ENCODE results near the gene CRAT.

The CRAT gene

DNA sequence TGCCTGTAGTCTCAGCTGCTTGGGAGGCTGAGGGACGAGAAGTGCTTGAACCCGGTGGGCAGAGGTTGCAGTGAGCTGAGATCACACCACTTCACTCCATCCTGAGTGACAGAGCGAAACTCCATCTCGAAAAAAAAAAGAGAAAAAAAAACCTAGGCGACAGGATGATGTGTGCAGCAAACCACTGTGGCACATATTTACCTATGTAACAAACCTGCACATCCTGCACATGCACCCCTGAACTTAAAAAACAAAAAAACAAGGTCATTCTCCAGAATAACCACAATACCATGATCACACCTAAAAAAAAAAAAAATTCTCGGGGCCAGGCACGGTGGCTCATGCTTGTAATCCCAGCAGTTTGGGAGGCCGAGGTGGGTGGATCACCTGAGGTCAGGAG is 37.2 kb downstream of the CRAT start:
- TF ChIP-seq, protein P1, sequence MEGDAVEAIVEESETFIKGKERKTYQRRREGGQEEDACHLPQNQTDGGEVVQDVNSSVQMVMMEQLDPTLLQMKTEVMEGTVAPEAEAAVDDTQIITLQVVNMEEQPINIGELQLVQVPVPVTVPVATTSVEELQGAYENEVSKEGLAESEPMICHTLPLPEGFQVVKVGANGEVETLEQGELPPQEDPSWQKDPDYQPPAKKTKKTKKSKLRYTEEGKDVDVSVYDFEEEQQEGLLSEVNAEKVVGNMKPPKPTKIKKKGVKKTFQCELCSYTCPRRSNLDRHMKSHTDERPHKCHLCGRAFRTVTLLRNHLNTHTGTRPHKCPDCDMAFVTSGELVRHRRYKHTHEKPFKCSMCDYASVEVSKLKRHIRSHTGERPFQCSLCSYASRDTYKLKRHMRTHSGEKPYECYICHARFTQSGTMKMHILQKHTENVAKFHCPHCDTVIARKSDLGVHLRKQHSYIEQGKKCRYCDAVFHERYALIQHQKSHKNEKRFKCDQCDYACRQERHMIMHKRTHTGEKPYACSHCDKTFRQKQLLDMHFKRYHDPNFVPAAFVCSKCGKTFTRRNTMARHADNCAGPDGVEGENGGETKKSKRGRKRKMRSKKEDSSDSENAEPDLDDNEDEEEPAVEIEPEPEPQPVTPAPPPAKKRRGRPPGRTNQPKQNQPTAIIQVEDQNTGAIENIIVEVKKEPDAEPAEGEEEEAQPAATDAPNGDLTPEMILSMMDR (conservative IDR thresholded peaks at IDR 0.05; ENCODE audit: control insufficient read depth, insufficient read depth, low read depth, low read length), result no peak
- H3K4me3 ChIP-seq (ENCODE audit: control insufficient read depth, low read depth, low read length), result no peak overlapping the region
- DNase-seq (ENCODE audit: low read depth), result no peak

- TF ChIP-seq, protein P1 (conservative IDR thresholded peaks at IDR 0.05; ENCODE audit: control insufficient read depth, insufficient read depth, low read depth, low read length), result no peak
- DNase-seq (ENCODE audit: low read depth), result no peak
- no peak overlapping the region for H3K4me3 ChIP-seq (ENCODE audit: control insufficient read depth, low read depth, low read length)
Observed at GRCh38 chr9:129072171-129072570, 38.4 kb downstream of the CRAT start.

GRCh38 chr9:129071526-129072126 is 39.0 kb downstream of the CRAT start:
- no peak for DNase-seq (ENCODE audit: low read depth)
- no peak overlapping the region for H3K4me3 ChIP-seq (ENCODE audit: control insufficient read depth, low read depth, low read length)
- TF ChIP-seq, protein P1 (conservative IDR thresholded peaks at IDR 0.05; ENCODE audit: control insufficient read depth, insufficient read depth, low read depth, low read length), result no peak

DNA sequence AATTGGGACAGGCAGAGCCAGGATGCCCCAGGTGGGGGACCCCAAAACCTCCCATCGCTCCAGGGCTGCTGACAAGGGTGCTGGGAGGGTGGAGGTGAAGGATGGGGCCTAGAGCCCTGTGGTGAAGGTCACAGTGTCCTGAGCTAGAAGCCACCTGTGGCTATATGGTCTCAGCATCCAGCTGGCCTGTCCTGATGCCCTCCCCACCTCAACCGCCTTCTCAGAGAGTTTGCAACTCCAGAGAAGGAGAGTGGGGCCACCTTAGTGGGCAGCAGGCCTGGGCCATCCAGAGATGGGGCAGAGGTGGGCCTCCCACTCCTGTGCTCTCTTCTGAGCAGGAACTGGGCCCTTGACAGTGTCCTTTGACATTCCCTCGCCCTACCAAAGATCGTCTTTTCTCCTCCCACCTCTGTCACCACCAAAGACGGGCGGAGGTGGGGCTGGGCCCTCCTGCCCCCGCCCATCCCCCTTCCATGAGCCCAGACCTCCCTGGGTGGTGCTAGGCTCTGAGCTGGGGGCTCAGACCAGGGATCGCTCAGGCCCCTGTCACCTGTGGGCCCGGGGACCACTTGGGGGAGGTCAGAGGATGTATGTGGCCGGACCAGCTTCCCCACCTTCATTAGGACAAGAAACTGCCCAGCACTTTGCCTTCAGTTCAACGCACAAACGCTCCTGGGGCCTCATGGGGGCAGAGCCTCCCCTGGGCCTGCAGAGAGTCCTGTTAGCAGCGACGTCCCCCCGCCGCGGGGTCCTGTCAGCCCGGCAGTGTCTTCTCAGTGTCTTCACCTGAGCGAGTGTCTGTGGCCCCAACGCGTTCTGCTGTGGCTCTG is 39.7 kb downstream of the CRAT start:
- H3K4me3 ChIP-seq (ENCODE audit: control insufficient read depth, low read depth, low read length), result no peak overlapping the region
- DNase-seq (ENCODE audit: low read depth), result no peak
- TF ChIP-seq, protein P1 (conservative IDR thresholded peaks at IDR 0.05; ENCODE audit: control insufficient read depth, insufficient read depth, low read depth, low read length), result no peak

GRCh38 chr9:129069862-129070641 is 40.5 kb downstream of the CRAT start:
- TF ChIP-seq, protein P1 (conservative IDR thresholded peaks at IDR 0.05; ENCODE audit: control insufficient read depth, insufficient read depth, low read depth, low read length), result no peak
- no peak for DNase-seq (ENCODE audit: low read depth)
- H3K4me3 ChIP-seq (ENCODE audit: control insufficient read depth, low read depth, low read length), result no peak overlapping the region

DNA sequence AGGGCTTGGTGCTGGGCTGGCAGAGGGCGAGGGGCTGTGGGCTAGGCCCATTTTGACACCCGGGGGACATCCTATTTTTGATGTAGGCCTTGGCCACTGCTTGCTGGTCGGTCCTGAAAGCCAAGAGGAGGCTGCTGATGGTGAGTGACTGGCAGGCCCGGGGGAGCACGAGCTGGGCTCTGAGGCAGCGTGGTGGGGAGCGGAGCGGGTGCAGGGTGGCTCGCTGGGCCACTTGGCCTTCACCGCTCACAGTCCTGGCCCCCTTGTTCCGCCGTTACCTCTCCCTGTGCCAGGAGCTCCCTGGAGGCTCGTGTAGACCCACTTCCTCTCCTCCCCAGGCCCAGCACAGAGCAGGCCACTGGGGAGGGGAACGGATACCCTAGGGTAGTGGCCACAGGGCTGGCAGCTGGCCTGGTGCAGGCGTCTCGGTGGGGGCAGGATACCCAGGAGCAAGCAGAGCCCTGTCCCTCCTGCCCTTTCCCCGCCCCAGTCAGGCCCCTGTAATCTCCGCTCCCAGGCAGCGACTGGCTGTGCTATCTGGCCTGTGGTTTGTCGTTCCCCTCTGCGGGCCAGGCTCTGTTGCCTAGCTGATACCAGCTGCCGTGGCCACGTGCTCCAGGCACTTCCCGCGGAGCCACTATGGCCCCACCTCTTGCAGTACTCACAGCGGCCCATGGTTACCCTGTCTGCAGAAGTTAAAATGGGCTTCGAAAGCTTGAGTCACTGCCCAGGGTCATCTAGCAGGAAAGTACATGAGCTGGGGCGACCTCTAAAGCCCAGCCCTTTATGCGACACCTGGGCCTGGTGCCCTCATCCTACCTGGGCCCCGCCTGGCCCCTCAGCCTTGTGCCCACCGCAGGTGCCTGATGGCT is 41.4 kb downstream of the CRAT start:
- no peak overlapping the region for H3K4me3 ChIP-seq (ENCODE audit: control insufficient read depth, low read depth, low read length)
- TF ChIP-seq, protein P1 (conservative IDR thresholded peaks at IDR 0.05; ENCODE audit: control insufficient read depth, insufficient read depth, low read depth, low read length), result no peak
- DNase-seq (ENCODE audit: low read depth), result no peak
